ENCODE results near the gene ELOF1.
"Not testable (repeated sequence)": the region's sequence is repeated elsewhere in the genome, so short reads cannot be mapped to it uniquely, and the experiment has no call there.

The ELOF1 gene

GRCh38 chr19:11570039-11570462, 11.0 kb upstream of the ELOF1 start:
- peak; percentile 38 for DNase-seq (ENCODE audit: extremely low spot score)
- no peak for TF ChIP-seq CTCF (IDR thresholded peaks at IDR 0.05; ENCODE audit: control extremely low read depth, extremely low read depth, low read depth, missing control alignments)
- POLR2A ChIA-PET = interaction anchor here (0.7 kb wide), 1 partner anchor 178 kb away, joined by 3 read pairs; no protein-coding TSS in a partner anchor
- CTCF ChIA-PET = interaction anchor here (0.9 to 1.6 kb wide), 2 partner anchors 9 to 10 kb away, joined by 3 to 4 read pairs; no protein-coding TSS in a partner anchor

DNA sequence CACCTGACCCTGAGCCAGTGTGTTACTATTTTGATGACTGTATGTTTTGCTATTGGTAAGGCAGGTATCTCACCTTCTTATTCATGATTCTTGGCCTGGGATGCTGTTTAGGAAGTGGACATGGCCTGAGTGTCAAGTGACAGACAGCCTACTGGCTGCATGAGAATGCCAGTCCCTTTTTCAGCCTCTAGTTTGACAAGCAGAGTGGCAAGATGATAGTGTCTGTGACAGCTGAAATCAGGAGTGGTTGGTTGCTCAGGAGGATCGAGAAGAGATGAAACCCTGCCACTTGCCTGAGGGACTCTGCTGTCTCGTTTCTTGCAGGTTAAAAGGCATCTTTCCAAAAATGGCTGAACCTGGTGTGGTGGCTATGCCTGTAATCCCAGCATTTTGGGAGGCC, 7.1 kb upstream of the ELOF1 start:
- CTCF ChIA-PET = no interaction called here
- no peak for DNase-seq (ENCODE audit: extremely low spot score)
- POLR2A ChIA-PET = no interaction called here

GRCh38 chr19:11565649-11565980, 6.6 kb upstream of the ELOF1 start:
- CTCF ChIA-PET; POLR2A ChIA-PET; DNase-seq (ENCODE audit: extremely low spot score): not testable (repeated sequence)

More for the DNA sequence above, 7.1 kb upstream of the ELOF1 start:
- TF ChIP-seq CTCF (IDR thresholded peaks at IDR 0.05; ENCODE audit: control extremely low read depth, extremely low read depth, low read depth, missing control alignments) = no peak

DNA sequence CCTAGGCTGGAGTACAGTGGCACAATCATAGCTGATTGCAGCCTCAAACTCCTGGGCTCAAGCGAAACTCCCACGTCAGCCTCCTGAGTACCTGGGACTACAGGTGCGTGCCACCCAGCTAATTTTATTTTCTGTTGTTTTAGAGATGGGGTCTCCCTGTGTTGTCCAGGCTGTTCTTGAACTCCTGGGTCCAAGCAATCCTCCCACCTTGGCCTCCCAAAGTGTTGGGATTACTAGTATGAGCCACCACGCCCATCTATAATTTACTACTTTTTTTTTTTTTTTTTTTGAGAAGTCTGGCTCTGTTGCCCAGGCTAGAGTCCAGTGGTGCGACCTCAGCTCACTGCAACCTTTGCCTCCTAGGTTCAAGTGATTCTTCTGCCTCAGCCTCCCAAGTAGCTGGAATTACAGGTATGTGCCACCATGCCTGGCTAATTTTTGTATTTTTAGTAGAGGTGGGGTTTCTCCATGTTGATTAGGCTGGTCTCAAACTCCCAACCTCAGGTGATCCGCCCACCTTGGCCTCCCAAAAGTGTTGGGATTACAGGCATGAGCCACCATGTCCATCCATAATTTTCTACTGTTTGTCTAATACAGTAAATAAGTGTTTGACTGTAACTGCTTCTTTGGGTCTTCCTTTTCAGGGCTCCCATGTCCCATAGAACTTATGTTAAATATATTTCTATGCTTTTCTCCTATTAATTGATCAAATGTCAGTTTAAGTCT, 5.2 kb upstream of the ELOF1 start:
- DNase-seq (ENCODE audit: extremely low spot score); POLR2A ChIA-PET: not testable (repeated sequence)
- CTCF ChIA-PET = interaction anchor here (1.0 kb wide), 3 partner anchors 14 to 28 kb away, joined by 3 to 5 read pairs (median 3); no protein-coding TSS in a partner anchor

GRCh38 chr19:11563532-11563931, 4.5 kb upstream of the ELOF1 start:
- ChIA-PET CTCF (interaction anchor here (0.9 to 1.9 kb wide), 7 partner anchors 13 to 360 kb away, joined by 3 to 12 read pairs (median 3); no protein-coding TSS in a partner anchor), POLR2A (no interaction called here)
- TF ChIP-seq CTCF (IDR thresholded peaks at IDR 0.05; ENCODE audit: control extremely low read depth, extremely low read depth, low read depth, missing control alignments) = no peak
- no peak for DNase-seq (ENCODE audit: extremely low spot score)

GRCh38 chr19:11560404-11561051, 1.5 kb upstream of the ELOF1 start:
- TF ChIP-seq CTCF (IDR thresholded peaks at IDR 0.05; ENCODE audit: control extremely low read depth, extremely low read depth, low read depth, missing control alignments) = peak; percentile 52
- POLR2A ChIA-PET = no interaction called here
- CTCF ChIA-PET = interaction anchor here (0.6 to 4.0 kb wide), 20 partner anchors 8 to 89 kb away, joined by 3 to 38 read pairs (median 5); partner anchors contain the start of gene ACP5
- peak; percentile 69 for DNase-seq (ENCODE audit: extremely low spot score)

- no peak for TF ChIP-seq CTCF (IDR thresholded peaks at IDR 0.05; ENCODE audit: control extremely low read depth, extremely low read depth, low read depth, missing control alignments)
- CTCF ChIA-PET = interaction anchor here (0.9 to 4.0 kb wide), 7 partner anchors 11 to 176 kb away, joined by 3 to 37 read pairs (median 3); partner anchors contain the start of gene ACP5
- DNase-seq (ENCODE audit: extremely low spot score) = no peak
- POLR2A ChIA-PET = no interaction called here
These were observed 2.2 kb downstream of the ELOF1 start for GRCh38 chr19:11556634-11557420.
